B cell (primary cell): ENCODE results near the gene ATP11A. TPM values are rescaled to one million over a fixed set of nuclear protein-coding genes. Genes with fewer than 3 reads are reported as not detected.

Experiments
- ATAC-seq: fragments of 200-7000 bp; cut with Tn5 transposase; one replicate; pipeline ENCODE4 v1.10.0; 2021; ENCODE audit warnings: low read depth, mild to moderate bottlenecking, moderate number of reproducible peaks, moderate library complexity
- CTCF ChIA-PET: fragments of 350-600 bp; sonication (Branson Sonifier 250); formaldehyde crosslinking; loops from one replicate; lab custom pipeline; 2021; ENCODE audit warnings: antibody characterized with exemption, inconsistent platforms; lab: Charles Lee
- POLR2A ChIA-PET: fragments of 350-600 bp; sonication (Branson Sonifier 250); formaldehyde crosslinking; loops from one replicate; lab custom pipeline; 2021; ENCODE audit warnings: antibody characterized with exemption; lab: Charles Lee
- DNase-seq: peaks from one replicate; pipeline ENCODE4 v3.0.0; 2013
- H2AFZ ChIP-seq: 2 replicates; pipeline ENCODE4 v1.6.1; 2012; ENCODE audit warnings: mild to moderate bottlenecking, low read depth, low read length; ENCODE audit not compliant: insufficient read depth, poor library complexity, severe bottlenecking
- H3K27ac ChIP-seq, 2 donors: 1 replicate in 1 of 2; 2 replicates in 1 of 2; pipeline ENCODE4 v1.5.1; 2012 to 2013; ENCODE audit warnings: low read length in 2 of 2, mild to moderate bottlenecking in 2 of 2, moderate library complexity in 1 of 2
- H3K27me3 ChIP-seq, 4 experiments: fragments of 200-600 bp in 1 of 4; sonication (generic) in 1 of 4; replicated peaks in 1 of 4; 1 replicate in 2 of 4; 2 replicates in 2 of 4; pipeline versions ENCODE4 v1.6.1 to v1.7.0; 2013 to 2016; ENCODE audit warnings: low read length in 3 of 4, mild to moderate bottlenecking in 2 of 4, mixed read lengths in 1 of 4, moderate library complexity in 1 of 4; ENCODE audit not compliant: insufficient read depth in 4 of 4, control insufficient read depth in 3 of 4; ENCODE audit errors: control extremely low read depth in 1 of 4
- H3K36me3 ChIP-seq, 2 experiments: replicated peaks in 1 of 2; 1 replicate in 1 of 2; 2 replicates in 1 of 2; pipeline versions ENCODE4 v1.6.1 to v1.7.1; 2013; ENCODE audit warnings: low read length in 1 of 2; ENCODE audit not compliant: insufficient read depth in 2 of 2, control insufficient read depth in 1 of 2; ENCODE audit errors: control extremely low read depth in 1 of 2, extremely low read depth in 1 of 2
- H3K4me1 ChIP-seq, 2 donors: fragments of 200-600 bp in 1 of 2; sonication (generic) in 1 of 2; 1 replicate in 1 of 2; 2 replicates in 1 of 2; pipeline versions ENCODE4 v1.5.1 to v1.6.1; 2013 to 2017; ENCODE audit warnings: low read length in 2 of 2; ENCODE audit not compliant: control insufficient read depth in 2 of 2, insufficient read depth in 2 of 2
- H3K4me2 ChIP-seq: replicated peaks from 2 replicates; pipeline ENCODE3; 2012; ENCODE audit warnings: mild to moderate bottlenecking, low read depth, low read length; ENCODE audit not compliant: poor library complexity, severe bottlenecking
- H3K4me3 ChIP-seq, 5 experiments: fragments of 200-600 bp in 1 of 5; sonication (generic) in 1 of 5; 1 replicate in 3 of 5; 2 replicates in 2 of 5; pipeline versions ENCODE4 v1.5.1 to v1.7.0; 2011 to 2016; ENCODE audit warnings: low read length in 4 of 5, mild to moderate bottlenecking in 4 of 5, low read depth in 2 of 5, control low read depth in 1 of 5, moderate library complexity in 1 of 5; ENCODE audit not compliant: insufficient read depth in 1 of 5; ENCODE audit errors: control extremely low read depth in 1 of 5, extremely low read depth in 1 of 5
- H3K79me2 ChIP-seq: fragments of 200-600 bp; sonication (generic); one replicate; pipeline ENCODE4 v1.6.0; 2016; ENCODE audit warnings: low read length; ENCODE audit not compliant: control insufficient read depth, insufficient read depth
- H3K9ac ChIP-seq: fragments of 200-600 bp; sonication (generic); 2 replicates; pipeline ENCODE4 v1.6.1; 2017; ENCODE audit warnings: mild to moderate bottlenecking, low read length, moderate library complexity
- H3K9me3 ChIP-seq, 3 donors: one replicate each; pipeline versions ENCODE4 v1.6.1 to v1.7.1; 2013; ENCODE audit warnings: low read length in 2 of 3; ENCODE audit not compliant: control insufficient read depth in 2 of 3, insufficient read depth in 1 of 3; ENCODE audit errors: control extremely low read depth in 1 of 3
- H4K20me1 ChIP-seq: 2 replicates; pipeline ENCODE4 v1.6.0; 2012; ENCODE audit warnings: mild to moderate bottlenecking, low read length; ENCODE audit not compliant: insufficient read depth, control insufficient read depth, poor library complexity, severe bottlenecking
- H3K27ac Mint-ChIP-seq: one replicate; pipeline ENCODE4 v1.8.0; 2021; ENCODE audit warnings: mixed read lengths
- H3K27me3 Mint-ChIP-seq: one replicate; pipeline ENCODE4 v1.8.0; 2021; ENCODE audit warnings: mixed read lengths
- H3K4me1 Mint-ChIP-seq: one replicate; pipeline ENCODE4 v1.8.0; 2021; ENCODE audit warnings: mixed read lengths
- H3K4me3 Mint-ChIP-seq: one replicate; pipeline ENCODE4 v1.8.0; 2021; ENCODE audit warnings: mixed read lengths
- H3K9me3 Mint-ChIP-seq: one replicate; pipeline ENCODE4 v1.8.0; 2022; ENCODE audit warnings: mixed read lengths; ENCODE audit not compliant: insufficient read depth
- EZH2 ChIP-seq: IDR thresholded peaks from 2 replicates; pipeline ENCODE4 v1.6.1; 2012; ENCODE audit warnings: borderline replicate concordance, low read depth, mild to moderate bottlenecking, moderate library complexity, low read length; ENCODE audit not compliant: insufficient read depth, poor library complexity, severe bottlenecking
- WGBS: methylation state at CpG from one replicate; pipeline ENCODE4 v1.1.5; 2013; ENCODE audit warnings: missing lambda C conversion rate; ENCODE audit not compliant: insufficient coverage; 5-methylcytosine and 5-hydroxymethylcytosine counted together
- intact Hi-C: fragments of 100-400 bp; cut with micrococcal nuclease; formaldehyde crosslinking; loops from one replicate; pipeline ENCODE4 v1.10.0; 2022
- polyA plus RNA-seq: library from polyadenylated mRNA; depleted of rRNA; stranded (reverse); fragments of >200 nt; gene quantifications from 2 replicates; pipeline ENCODE4 v1.2.3, GENCODE V29; 2012
- total RNA-seq, 2 donors: library from RNA; stranded (reverse); fragments of 120-200 nt in 1 of 2; gene quantifications; 1 replicate in 1 of 2; 2 replicates in 1 of 2; pipeline versions ENCODE4 v1.2.3 to v1.2.4, GENCODE V29; 2013 to 2022
- TF ChIP-seq, protein P1 (sequence below): fragments of 200-600 bp; IDR thresholded peaks from one replicate; pipeline ENCODE4 v1.8.0; 2022; ENCODE audit warnings: antibody characterized with exemption, mild to moderate bottlenecking

ATP11A gene
- total and polyA plus RNA-seq, 2 donors (not counting 1 experiment from before 2014, with no cell fraction given) = 36.9 to 60.3 TPM

DNA sequence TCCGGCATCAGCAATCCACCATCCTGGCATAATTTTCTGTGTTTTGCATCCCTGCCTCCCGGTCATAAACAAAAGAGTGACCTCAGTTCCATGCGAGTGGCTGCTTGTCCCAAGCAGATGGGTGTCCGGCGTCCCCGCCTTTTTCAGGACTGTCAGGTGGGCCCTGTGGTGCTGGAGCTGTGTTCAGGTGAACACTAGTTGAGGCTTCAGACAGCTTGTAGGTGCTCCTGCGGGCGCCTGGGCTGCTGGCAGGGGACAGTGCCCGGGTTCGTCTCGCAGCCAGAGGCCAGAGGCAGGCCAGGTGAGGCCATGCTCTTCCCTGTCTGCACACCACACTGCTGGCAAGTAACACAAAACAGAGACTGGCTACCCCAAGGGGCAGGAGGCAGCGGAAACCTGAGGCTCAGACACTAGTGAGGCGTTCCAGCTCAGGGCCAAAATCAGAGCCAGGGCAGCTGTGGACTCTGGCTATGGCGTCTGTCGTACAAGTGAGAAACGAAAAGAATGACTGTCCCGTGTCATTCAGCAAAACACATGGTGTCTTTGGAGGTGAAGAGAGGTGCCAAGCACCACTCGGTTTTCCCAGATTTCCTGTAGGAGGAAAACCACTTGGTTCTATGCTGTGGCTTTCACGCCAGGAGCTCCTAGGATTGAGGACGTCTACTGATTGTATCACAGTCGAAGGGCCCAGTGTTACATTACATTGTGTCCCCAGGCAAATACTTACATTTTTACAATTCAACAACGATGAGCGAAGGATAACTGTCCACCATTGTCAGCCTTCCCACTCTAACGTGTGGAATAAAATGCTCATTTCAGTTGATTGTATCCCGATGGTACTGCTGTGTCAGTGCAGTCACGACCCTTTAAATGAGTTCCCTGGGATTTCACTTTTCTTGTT is 104.0 kb downstream of the ATP11A start:
- ChIA-PET POLR2A (no interaction called here), CTCF (no interaction called here)
- H3K79me2 ChIP-seq = no peaks in the 10 kb centered on the region
- no peak for DNase-seq
- H3K27me3 ChIP-seq = no peaks in the 10 kb centered on the region
- intact Hi-C loops = no loop called here
- H3K9ac ChIP-seq = no peak overlapping the region
- Mint-ChIP-seq H3K4me1 (no peaks in the 10 kb centered on the region), H3K27me3 (no peaks in the 10 kb centered on the region), H3K9me3 (peaks cover 3% of the 10 kb centered on the region), H3K27ac (no peak overlapping the region), H3K4me3 (no peak overlapping the region)
- ATAC-seq = no peak
- H4K20me1 ChIP-seq = no peaks in the 10 kb centered on the region
- TF ChIP-seq EZH2 = no peak
- no peak overlapping the region for H2AFZ ChIP-seq
- WGBS = 96% methylated on average over 26 of the region's 26 CpGs
- no peak overlapping the region for H3K4me3 ChIP-seq
- H3K4me1 ChIP-seq = no peaks in the 10 kb centered on the region
- H3K27ac ChIP-seq = no peak overlapping the region
- H3K36me3 ChIP-seq = peaks cover 0 to 3% of the 10 kb centered on the region in 2 experiments
- H3K9me3 ChIP-seq = peaks cover 0 to 7% (median 0%) of the 10 kb centered on the region in 3 donors
- no peak overlapping the region for H3K4me2 ChIP-seq

DNA sequence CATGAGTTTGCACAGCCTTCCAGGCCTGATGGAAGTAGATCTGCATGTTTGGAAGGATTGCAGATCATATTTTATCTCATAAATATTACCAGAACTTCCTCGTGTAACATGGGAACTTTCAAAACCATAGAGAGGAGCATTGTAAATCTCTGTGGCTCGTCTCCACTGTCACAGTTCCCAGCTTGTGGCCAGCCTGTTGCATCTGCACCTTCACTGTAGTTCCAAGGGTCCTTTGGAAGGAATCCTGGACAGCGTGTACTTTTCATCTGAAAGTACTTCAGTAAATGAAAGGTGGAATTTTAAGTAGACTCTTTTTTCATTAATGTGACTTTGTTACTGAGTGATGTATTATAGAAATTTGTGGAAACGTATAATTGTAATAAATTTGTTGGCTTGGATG is 105.4 kb downstream of the ATP11A start:
- intact Hi-C loops = no loop called here
- Histone ChIP-seq H3K9me3 (peaks cover 2 to 12% (median 3%) of the 10 kb centered on the region in 3 donors), H4K20me1 (no peaks in the 10 kb centered on the region), H3K27ac (no peak overlapping the region), H3K79me2 (no peaks in the 10 kb centered on the region), H3K4me2 (no peak overlapping the region), H3K9ac (no peak overlapping the region), H3K27me3 (no peaks in the 10 kb centered on the region), H2AFZ (no peak overlapping the region), H3K36me3 (no peaks in the 10 kb centered on the region), H3K4me3 (no peak overlapping the region), H3K4me1 (no peaks in the 10 kb centered on the region)
- WGBS = 75% methylated on average over 1 of the region's 4 CpGs
- ATAC-seq (no peak), DNase-seq (no peak)
- H3K9me3 Mint-ChIP-seq = peaks cover 4% of the 10 kb centered on the region
- CTCF ChIA-PET = no interaction called here
- no peak overlapping the region for H3K4me3 Mint-ChIP-seq
- TF ChIP-seq EZH2 = no peak
- TF ChIP-seq, protein P1, sequence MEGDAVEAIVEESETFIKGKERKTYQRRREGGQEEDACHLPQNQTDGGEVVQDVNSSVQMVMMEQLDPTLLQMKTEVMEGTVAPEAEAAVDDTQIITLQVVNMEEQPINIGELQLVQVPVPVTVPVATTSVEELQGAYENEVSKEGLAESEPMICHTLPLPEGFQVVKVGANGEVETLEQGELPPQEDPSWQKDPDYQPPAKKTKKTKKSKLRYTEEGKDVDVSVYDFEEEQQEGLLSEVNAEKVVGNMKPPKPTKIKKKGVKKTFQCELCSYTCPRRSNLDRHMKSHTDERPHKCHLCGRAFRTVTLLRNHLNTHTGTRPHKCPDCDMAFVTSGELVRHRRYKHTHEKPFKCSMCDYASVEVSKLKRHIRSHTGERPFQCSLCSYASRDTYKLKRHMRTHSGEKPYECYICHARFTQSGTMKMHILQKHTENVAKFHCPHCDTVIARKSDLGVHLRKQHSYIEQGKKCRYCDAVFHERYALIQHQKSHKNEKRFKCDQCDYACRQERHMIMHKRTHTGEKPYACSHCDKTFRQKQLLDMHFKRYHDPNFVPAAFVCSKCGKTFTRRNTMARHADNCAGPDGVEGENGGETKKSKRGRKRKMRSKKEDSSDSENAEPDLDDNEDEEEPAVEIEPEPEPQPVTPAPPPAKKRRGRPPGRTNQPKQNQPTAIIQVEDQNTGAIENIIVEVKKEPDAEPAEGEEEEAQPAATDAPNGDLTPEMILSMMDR = no peak
- POLR2A ChIA-PET = no interaction called here
- H3K4me1 Mint-ChIP-seq = no peaks in the 10 kb centered on the region
- H3K27ac Mint-ChIP-seq = no peak overlapping the region
- no peaks in the 10 kb centered on the region for H3K27me3 Mint-ChIP-seq
